GM21723 (cell line): ENCODE data around the gene TLE4.
A peak's percentile ranks its signal among the peaks of the same experiment; 100 is the strongest.

ENCODE experiments used
- ATAC-seq: cut with Tn5 transposase; IDR thresholded peaks from one replicate; pipeline ENCODE4 v1.9.1; 2021; ENCODE audit warnings: mild to moderate bottlenecking, moderate library complexity; ENCODE audit not compliant: unreplicated experiment

Gene TLE4

DNA sequence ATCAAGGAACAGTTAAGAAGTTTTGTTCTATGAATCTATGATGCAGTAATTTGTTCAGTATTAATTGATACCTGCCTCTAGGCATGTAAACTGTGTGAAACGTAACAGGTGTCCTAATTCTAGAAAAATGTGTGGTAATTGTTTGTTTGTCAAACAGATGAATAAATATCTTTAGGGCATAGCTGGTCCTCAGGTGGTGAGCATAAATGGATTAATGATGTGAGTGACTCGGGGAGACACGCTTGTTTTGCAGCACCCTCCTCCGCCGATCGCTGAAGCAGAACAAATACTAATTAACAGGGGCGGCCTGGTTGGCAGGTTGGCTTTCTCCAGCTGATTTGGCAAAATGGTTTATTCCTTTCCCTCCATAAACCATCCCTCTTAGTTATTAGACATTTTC is 88.8 kb downstream of the TLE4 start:
- no peak for ATAC-seq

DNA sequence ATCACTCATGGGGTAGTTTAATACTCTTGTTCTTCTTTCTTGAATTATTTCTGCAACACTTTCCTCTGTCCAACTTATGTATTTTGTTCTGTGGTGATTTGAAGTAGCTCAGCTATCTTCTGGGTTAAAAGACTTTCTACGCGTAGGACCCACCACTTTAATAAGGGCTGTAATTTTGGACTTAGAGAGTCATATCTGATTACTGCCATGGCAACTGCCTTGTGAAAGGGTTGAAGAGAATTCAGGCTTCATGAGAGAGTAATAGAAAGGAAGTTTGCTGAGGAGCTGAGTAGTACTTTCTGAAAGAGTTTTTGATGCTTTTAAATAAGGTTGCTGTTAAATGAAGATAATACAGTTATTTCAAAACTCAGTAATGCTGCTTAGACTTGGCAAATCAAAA is 89.5 kb downstream of the TLE4 start:
- no peak for ATAC-seq

DNA sequence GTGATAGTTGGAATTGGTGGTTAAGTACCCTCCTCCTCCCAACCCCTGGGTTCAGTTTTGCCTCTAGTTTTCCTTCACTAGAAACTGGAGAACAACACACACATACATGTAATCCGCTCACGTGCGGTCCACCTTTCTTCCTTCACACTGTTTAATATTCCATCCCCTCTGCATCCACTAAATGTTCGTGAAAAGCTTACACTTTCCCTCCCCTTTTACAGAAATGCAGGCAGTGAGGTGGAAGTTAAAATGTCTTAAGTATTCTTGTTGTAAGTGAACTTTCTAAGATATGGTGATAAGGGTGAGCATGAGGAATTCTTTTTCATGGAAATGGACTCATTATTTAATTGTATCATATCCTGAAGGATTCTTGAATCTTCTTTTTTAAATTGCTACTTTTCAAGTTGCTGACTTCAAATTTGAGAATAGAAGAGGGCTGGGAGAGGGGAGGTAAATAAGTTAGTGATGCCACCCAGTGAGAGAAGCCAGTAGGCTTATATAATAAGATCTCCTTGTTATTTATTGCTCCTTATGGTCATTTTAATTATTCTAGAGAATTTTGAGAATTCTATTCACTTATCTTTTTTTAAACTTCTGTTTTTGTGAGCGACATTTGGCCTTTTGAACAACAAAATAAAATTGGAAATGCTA is 90.2 kb downstream of the TLE4 start:
- ATAC-seq = no peak

DNA sequence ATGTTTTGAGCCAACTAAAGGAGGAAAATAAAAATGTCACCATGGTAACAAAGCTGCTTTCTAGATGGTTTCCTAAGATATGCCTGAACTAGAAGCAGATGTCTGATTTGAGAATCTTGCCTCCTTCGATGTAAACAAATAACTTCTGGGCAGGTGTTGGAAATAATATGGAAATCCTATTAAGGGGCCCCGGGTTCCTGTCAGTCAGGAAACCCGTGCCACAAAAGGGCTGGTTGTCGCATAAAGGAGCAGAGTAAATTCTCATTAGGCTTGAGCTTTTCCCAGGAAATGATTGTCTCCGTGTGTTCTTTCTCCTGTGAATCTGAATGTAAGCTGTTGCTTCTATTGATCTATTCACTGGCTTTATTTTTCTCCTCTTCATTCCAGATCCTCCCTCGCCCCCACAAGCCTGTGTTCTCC is 90.8 kb downstream of the TLE4 start:
- no peak for ATAC-seq

DNA sequence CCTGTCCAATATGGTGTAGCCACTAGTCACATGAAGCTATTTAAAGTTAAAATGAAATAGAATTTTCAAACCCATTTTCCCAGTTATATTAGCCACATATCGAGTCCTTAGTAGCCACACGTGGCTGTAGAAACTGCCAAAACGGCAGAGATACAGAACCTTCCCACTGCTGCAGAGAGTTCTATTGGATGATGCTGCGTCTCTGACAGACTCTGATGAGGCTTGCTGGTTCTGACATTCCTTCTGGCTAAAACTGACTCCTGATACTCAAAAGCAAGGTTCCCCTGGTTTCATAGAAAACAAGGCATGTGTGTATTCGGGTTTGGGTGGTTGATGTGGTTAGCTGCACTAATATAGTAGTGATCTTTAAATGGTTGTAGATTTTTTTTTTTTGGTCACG is 91.5 kb downstream of the TLE4 start:
- no peak for ATAC-seq

DNA sequence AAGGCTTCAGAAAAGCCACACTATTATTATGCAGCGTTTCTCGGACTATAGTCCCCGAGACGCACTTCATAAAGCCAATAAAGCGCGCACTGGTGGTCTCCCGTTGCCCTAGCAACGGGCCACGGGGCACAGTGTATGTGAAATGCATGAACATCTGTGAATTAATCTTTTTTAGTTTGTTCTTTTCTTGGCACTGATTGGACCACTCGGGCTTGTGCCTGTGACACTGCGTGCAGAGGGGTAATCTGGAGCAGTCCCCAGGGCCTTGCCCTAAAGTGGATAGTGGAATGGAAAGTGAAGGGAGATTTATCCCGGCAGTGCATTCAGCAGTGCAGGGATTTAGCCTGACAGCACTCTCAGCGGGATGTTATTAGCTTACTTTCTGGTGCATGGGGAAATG is 92.1 kb downstream of the TLE4 start:
- ATAC-seq = no peak

DNA sequence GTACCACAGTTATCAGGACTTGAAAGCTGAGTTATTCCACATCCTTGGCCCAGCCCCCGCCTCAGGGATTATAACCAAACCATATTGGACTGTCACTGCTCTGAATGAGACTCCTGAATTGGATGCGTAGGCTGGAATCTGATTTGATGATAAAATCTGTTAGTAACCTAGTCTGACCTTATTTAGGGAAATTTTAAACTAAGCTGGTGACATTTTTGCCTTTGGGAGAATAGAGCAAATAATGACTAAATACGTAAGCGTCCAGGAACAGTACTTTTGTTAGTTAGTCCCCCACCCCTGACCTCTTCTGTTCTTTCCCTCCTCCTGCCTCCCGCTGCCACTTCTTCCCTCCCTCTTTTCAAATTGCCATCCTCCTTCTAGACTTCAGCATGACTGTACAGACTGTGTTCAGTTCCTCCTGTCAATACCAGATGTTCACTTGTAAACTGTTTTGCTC is 92.6 kb downstream of the TLE4 start:
- ATAC-seq = no peak

DNA sequence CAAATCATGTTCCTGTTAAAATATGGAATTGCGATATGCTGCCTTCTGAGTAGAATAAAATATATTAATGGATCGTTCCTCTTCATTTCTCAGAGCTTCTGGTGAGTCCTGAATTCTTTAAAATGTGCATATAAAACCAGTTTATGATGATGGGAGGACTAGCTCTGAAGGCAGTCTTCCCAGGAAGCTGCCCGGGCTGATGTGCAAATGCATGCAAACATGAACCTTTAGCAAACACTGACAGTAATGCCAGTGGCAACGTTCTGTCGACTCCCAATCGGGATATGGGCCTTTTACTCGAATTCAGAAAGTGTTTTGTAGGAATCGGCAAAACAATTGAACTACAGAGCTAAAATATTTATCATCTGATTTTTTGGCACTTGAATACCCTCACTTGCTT is 93.6 kb downstream of the TLE4 start:
- no peak for ATAC-seq

DNA sequence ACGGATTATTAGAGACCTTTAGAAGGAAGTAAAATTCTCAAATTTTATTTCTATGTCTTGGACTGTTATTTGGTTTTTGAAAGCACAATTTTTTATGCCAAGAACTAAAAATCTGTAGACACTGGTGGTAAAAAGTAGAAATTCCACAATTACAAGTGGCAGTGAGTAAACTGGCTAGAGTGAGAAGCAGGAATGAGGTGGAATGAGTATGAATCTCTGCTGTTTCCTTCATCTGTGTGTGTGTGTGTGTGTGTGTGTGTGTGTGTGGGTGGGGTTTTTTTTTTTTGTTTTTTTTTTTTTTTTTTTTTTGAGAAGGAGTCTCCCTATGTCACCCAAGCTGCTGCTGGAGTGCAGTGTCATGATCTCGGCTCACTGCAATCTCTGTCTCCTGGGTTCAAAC is 94.2 kb downstream of the TLE4 start:
- no peak for ATAC-seq

DNA sequence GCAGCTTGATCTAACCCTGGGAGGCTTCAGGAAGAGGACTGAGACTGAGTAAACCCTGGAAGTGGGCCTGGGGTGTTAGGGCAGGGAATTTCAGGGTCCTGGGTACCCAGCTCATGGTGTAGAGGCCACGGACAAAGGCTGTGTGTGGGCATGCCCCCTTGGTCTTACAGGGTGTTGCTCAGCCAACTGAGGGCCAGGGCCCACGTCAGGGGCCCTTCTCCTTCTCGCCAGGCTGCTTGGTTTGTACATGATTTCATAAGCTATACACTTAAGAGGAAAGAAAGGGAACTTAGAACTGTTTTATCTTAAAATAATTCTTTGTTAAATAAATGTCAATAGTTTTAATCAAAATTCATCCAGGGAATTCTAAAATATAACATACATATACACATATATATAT is 95.4 kb downstream of the TLE4 start:
- no peak for ATAC-seq

DNA sequence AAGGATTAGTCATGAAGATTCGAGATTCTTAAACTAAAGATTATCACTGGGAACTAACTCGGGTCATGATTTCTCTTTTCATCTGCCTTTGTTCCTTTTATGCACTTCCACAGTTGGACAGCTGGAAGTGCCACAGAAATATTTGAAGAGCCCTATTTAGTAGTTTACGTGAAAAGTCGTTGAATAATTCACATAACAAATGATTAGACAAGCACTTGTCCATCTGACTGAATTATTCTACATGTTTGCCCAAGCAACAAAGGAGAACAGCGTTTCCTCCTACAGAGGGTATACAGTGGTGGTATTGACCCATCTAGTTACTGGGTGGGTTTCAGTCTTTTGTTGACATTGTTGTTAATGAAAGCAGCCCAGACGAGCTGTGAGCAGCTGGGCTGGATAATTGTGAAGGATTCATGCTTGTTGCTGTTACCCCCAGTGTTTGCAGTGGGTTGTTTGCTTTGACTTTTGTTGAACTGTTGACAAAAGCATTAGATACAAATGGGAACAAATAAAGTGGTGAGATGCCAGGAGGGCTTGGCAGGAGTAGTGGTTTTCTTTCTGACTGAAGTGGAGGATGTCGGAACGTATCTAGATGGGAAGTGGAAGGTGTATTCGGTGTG is 96.2 kb downstream of the TLE4 start:
- no peak for ATAC-seq

DNA sequence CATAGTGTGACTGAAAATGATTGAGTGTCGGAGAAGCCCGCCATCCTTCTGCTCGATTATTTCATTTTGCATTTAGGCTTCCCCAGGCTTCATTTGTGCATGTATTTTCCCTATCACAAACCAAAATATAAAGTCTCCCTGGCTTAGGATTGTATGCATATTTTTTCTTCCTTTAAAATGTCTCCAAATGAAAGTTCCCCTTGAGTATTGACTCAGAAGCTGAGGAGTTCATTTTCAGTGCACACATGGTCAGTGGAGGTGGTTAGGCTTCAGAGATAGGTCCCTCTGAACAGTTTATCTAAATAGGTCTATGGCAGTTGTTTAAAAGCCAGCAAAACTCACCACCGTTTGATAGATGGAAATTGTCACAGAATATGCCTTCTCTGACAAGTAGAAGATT is 97.2 kb downstream of the TLE4 start:
- no peak for ATAC-seq

DNA sequence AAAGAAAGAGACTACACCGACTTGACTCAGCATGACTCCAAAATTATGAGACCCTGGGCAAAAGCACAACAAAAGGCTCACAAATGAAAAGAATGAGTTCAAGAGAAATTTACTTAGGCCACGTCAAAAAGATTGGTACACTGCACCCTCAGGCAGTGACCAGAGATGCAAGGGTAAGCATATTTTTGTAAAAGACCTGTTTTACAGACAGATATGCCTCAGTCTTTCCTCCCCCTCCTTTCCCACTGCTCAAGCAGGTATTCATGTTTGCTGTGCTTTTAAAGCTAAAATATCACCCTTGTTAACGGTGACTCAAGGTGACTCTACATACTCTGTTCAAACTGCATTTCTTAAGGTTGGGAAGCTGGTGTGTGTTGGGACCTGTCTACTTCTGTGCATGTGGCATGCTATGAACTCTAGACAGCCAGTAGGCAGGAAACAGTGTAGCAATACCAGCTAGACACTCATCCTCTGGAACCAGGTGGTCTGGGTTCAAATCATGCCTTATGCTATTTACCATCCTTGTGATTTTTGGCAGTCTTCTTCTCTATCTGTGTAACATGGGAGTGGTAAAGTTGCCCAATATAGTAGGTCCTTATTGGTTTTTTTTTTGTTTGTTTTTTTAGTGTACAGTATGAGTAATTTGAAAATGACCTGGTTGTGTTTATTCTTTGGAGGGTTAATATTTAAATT is 98.7 kb downstream of the TLE4 start:
- no peak for ATAC-seq

DNA sequence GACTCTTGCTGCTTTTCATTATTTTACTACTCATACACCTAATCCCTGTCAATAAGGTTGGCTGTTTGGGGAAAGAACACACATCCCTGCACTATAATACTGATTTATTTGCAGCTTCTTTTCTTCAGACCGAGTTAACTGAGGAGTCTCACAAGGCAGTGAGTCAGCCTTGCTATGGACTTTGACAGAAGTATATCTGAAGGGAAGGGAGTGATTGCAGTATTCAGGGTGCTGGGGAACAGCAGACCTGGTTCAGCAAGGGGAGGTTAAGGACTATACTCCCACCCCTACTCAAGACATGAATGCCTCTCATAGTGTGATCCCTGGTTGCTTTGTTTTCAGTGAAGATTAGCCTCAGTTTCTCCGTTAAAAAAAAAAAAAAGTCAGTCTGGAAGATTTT is 99.8 kb downstream of the TLE4 start:
- no peak for ATAC-seq

DNA sequence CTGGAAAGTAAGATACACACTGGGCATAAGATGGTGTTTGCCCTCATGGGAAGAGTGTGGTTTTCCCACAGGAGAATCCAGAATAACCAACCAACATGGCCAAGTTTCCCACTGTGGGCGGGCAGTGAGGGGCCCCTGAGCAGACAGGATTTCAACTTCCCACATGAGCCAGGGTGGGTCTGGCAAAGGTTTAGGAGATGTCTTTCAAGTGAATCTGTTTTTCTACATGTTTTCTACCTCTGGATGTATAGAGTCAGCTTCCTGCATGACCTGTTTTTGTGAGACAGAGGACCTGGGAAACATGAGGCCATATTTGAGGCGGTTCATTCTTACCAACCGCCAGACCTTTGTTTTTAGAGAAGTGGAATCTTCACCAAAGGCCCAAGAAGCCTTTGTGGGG is 100.5 kb downstream of the TLE4 start:
- ATAC-seq = no peak

DNA sequence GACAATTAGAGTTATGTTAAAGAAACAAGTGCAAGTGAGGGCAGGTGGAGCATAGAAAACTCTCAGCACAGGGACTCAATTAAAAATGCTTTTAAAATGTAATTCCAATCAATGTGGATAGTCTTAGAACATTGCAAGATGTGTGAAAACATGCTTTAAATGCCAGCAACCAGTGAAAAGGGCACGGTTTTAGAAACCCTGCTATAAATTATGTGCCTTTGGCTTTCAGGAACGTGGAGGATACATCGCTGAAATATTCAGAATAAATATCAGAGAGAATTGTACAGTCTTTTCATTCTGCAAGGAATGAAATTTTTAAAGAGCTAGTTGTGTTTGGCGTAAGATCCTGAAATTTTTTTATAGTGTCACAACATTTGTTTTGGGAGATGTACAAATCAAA is 101.1 kb downstream of the TLE4 start:
- ATAC-seq = no peak

DNA sequence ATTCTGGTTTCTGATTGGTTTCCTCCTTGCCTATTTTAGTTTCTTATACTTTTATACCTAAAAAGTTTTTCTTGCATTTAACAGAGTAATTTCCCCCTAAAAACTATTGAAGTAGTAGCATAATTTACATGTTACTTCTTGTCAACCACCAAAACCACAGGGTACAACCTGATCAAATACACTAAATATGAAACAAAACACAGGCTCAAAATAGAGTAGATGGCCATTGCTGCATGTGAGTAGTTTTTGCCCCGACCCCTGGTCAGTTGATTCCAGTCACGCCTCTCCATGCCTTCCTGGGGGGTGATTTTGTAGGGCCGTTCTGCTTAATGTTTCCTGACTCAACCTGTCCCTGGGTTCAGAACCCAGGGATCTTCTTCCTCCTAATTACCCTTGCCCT is 101.8 kb downstream of the TLE4 start:
- peak; percentile 85 for ATAC-seq

DNA sequence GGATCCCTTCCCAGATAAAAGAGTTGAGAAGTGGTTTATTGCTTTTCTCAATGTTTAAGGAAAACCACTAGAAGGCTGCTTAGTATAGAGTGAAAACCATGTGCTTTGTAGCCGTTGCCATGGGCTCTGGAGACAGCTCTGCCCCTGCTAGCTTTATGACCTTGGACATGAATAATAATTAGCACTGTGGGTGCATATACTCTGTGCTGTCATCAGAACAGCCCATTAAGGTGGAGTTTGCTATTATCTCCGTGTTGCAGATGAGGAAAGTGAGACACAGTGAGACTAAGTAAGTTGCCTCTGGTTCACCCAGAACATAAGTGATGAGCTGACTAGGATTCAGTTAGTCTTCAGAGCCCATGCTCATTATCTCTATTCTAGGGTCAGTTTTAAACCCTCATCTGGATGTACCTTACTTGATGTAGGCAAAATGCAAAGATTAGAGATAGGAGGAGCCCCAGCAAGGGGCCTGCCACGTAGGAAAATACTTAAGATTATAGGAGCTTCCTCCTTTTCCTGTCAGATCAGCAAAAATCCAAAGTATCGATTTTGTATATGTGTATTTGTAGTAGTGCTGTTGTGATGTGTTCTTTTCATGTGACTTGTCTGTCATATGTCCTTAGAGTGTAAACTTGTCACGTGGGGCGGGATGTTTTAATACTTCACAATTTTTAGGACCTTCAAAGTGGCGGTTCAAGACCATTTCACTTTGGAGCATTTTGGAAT is 102.5 kb downstream of the TLE4 start:
- ATAC-seq = peak; percentile 27

DNA sequence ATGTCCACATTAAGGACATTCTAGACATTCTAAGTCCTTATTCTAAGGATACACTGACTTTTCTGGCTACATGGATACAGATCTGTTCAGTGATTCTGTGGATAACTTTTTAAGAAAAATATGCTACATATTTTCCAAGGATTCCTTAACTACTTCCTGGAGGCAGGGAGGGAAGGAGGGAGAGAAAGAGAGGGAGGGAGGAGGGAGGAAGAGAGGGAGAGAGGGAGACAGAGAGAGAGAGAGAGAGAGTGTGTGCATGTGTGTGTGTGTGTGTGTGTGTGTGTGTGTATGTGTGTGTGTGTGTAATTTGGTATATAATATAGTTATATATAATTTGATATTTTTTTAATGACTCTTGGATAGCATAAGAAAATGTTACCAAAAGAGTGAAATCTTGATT is 109.8 kb downstream of the TLE4 start:
- ATAC-seq = no peak

DNA sequence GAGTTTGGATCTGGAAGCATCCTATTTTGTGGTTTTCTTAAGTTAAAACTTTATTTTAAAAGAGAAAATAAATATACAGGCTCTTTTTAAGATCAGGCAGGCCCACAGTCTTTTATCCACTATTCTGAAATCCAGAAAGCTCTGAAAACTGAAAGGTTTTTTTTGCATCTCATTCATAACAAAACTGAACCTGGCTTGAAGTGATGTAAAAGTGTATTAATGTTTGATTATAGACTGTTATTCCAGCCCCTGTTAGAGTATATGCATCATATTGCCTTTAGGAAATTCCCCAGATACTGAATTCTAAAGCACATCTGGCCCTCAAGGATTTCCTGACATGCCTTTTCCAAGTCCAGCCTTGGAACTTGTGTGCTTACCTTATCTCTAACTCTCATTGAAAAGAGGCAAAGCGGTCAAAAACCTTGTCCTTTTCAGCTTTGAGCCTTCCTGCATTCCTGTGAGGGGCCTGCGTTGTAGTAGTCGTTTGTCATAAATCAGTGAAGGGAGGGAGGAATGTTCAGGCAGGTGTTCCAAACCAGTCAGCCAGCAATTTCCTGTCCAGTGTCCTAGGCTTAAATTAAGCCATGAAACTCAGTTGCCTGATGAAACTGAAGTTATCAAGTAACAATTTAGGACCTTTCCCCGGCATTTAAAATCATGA is 110.4 kb downstream of the TLE4 start:
- ATAC-seq = no peak

DNA sequence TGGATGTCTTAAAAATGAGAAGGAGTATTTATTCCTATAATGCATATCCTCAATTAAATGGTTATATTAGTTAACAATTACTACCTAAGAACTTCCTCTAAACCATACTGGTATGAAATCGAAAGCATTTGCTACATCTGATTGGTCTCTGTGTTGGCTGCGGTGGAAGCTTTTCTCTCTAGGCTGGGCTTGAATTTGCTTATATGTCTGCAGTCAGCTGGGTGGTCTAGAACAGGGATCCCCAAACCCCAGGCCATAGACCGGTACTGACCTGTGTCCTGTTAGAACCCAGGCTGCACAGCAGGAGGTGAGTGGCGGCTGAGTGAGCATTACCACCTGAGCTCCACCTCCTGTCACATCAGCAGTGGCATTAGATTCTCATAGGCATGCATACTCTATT is 112.3 kb downstream of the TLE4 start:
- no peak for ATAC-seq
